Fibroblast of lung (primary cell): ENCODE data around the gene CPSF3. TPM values are rescaled to one million over a fixed set of nuclear protein-coding genes. Genes with fewer than 3 reads are reported as not detected.

Source experiments
- DNase-seq, 2 donors: peaks; one replicate each; pipeline versions ENCODE4 v3.0.0 to v3.0.0-alpha.2; 2010; ENCODE audit warnings: low read depth in 2 of 2
- H2AFZ ChIP-seq: 2 replicates; pipeline ENCODE4 v1.5.1; 2012; ENCODE audit warnings: low read length, control low read depth, inconsistent platforms
- H3K27ac ChIP-seq: 2 replicates; pipeline ENCODE4 v1.5.1; 2011; ENCODE audit warnings: low read length, control low read depth; ENCODE audit not compliant: insufficient read depth
- H3K27me3 ChIP-seq: 2 replicates; pipeline ENCODE4 v1.5.1; 2011; ENCODE audit warnings: mild to moderate bottlenecking, low read length; ENCODE audit not compliant: control insufficient read depth, insufficient read depth
- H3K36me3 ChIP-seq: 2 replicates; pipeline ENCODE4 v1.5.1; 2011; ENCODE audit warnings: low read length; ENCODE audit not compliant: control insufficient read depth, insufficient read depth
- H3K4me1 ChIP-seq: 2 replicates; pipeline ENCODE4 v1.5.1; 2011; ENCODE audit warnings: low read length; ENCODE audit not compliant: control insufficient read depth, insufficient read depth; ENCODE audit errors: extremely low read depth
- H3K4me2 ChIP-seq: 2 replicates; pipeline ENCODE4 v1.5.1; 2011; ENCODE audit warnings: low read length, control low read depth; ENCODE audit not compliant: insufficient read depth; ENCODE audit errors: extremely low read depth
- H3K4me3 ChIP-seq, 4 experiments: fragments of 200-600 bp in 1 of 4; sonication (generic) in 1 of 4; replicated peaks in 1 of 4; 2 replicates each; pipeline ENCODE4 v1.5.1; 2011 to 2016; ENCODE audit warnings: low read length in 4 of 4, low read depth in 3 of 4, mild to moderate bottlenecking in 3 of 4, control low read depth in 2 of 4, inconsistent platforms in 1 of 4, mixed read lengths in 1 of 4; ENCODE audit not compliant: insufficient read depth in 1 of 4; ENCODE audit errors: control extremely low read depth in 1 of 4
- H3K79me2 ChIP-seq: 2 replicates; pipeline ENCODE4 v1.5.1; 2012; ENCODE audit warnings: mild to moderate bottlenecking, low read length, inconsistent platforms; ENCODE audit not compliant: control insufficient read depth, insufficient read depth
- H3K9ac ChIP-seq: 2 replicates; pipeline ENCODE4 v1.5.1; 2011; ENCODE audit warnings: mild to moderate bottlenecking, low read length, control low read depth; ENCODE audit not compliant: insufficient read depth
- H3K9me3 ChIP-seq: 2 replicates; pipeline ENCODE4 v1.5.1; 2012; ENCODE audit warnings: low read depth, low read length; ENCODE audit not compliant: control insufficient read depth, insufficient read depth
- H4K20me1 ChIP-seq: 2 replicates; pipeline ENCODE4 v1.5.1; 2011; ENCODE audit warnings: low read length; ENCODE audit not compliant: control insufficient read depth, insufficient read depth; ENCODE audit errors: extremely low read depth
- EZH2 ChIP-seq: IDR thresholded peaks from 2 replicates; pipeline ENCODE4 v1.5.1; 2012; ENCODE audit warnings: low read length, control low read depth, mild to moderate bottlenecking; ENCODE audit errors: missing control alignments
- polyA plus RNA-seq, 2 donors: library from polyadenylated mRNA; depleted of rRNA in 1 of 2; stranded (reverse) in 1 of 2; unstranded in 1 of 2; fragments of >200 nt; gene quantifications; 2 replicates each; pipeline ENCODE4 v1.2.1, GENCODE V29; 2011 to 2012; ENCODE audit warnings: missing spikeins in 1 of 2
- total RNA-seq: library from RNA; depleted of rRNA; stranded (reverse); fragments of >200 nt; gene quantifications from 2 replicates; pipeline ENCODE4 v1.2.1, GENCODE V29; 2014
- TF ChIP-seq, protein P1 (sequence below), 2 donors: IDR thresholded peaks in 1 of 2; conservative IDR thresholded peaks in 1 of 2; 1 replicate in 1 of 2; 2 replicates in 1 of 2; pipeline ENCODE4 v1.5.1; 2011 to 2012; ENCODE audit warnings: low read length in 2 of 2, control low read depth in 1 of 2, inconsistent platforms in 1 of 2, low read depth in 1 of 2, mild to moderate bottlenecking in 1 of 2

CPSF3 gene
- total and polyA plus RNA-seq, 2 donors (not counting 1 experiment from before 2014, with no cell fraction given): 48.6 to 53.0 TPM

DNA sequence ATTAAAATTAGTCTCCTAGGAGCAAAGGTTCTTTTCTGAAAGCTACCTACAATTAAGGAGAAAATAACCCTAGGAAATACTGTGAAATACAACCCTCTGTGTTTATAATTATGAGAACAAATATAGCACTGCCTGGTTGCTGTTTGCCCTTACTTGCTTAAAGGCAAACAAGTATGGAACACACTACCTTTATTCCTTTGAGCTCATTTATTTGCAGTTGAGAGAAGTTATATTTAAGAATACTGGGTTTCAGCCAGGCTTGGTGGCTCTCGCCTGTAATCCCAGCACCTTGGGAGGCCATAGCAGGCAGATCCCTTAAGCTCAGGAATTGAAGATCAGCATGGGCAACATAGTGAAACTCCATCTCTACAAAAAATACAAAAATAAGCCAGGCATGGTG is 27.8 kb downstream of the CPSF3 start:
- Histone ChIP-seq H3K9me3 (no peaks in the 10 kb centered on the region), H3K36me3 (peaks cover 6% of the 10 kb centered on the region), H3K4me2 (no peak overlapping the region), H3K4me1 (no peaks in the 10 kb centered on the region), H2AFZ (no peak overlapping the region), H3K79me2 (no peaks in the 10 kb centered on the region), H3K4me3 (no peak overlapping the region), H4K20me1 (no peaks in the 10 kb centered on the region), H3K27me3 (no peaks in the 10 kb centered on the region), H3K27ac (no peak overlapping the region), H3K9ac (no peak overlapping the region)
- no peak for DNase-seq
- no peak for TF ChIP-seq EZH2
- TF ChIP-seq, protein P1, sequence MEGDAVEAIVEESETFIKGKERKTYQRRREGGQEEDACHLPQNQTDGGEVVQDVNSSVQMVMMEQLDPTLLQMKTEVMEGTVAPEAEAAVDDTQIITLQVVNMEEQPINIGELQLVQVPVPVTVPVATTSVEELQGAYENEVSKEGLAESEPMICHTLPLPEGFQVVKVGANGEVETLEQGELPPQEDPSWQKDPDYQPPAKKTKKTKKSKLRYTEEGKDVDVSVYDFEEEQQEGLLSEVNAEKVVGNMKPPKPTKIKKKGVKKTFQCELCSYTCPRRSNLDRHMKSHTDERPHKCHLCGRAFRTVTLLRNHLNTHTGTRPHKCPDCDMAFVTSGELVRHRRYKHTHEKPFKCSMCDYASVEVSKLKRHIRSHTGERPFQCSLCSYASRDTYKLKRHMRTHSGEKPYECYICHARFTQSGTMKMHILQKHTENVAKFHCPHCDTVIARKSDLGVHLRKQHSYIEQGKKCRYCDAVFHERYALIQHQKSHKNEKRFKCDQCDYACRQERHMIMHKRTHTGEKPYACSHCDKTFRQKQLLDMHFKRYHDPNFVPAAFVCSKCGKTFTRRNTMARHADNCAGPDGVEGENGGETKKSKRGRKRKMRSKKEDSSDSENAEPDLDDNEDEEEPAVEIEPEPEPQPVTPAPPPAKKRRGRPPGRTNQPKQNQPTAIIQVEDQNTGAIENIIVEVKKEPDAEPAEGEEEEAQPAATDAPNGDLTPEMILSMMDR (conservative IDR thresholded peaks at IDR 0.05 in 1 of 2, IDR thresholded peaks at IDR 0.05 in 1 of 2; ENCODE audit: low read depth in 1 of 2, low read length in 2 of 2): no peak

DNA sequence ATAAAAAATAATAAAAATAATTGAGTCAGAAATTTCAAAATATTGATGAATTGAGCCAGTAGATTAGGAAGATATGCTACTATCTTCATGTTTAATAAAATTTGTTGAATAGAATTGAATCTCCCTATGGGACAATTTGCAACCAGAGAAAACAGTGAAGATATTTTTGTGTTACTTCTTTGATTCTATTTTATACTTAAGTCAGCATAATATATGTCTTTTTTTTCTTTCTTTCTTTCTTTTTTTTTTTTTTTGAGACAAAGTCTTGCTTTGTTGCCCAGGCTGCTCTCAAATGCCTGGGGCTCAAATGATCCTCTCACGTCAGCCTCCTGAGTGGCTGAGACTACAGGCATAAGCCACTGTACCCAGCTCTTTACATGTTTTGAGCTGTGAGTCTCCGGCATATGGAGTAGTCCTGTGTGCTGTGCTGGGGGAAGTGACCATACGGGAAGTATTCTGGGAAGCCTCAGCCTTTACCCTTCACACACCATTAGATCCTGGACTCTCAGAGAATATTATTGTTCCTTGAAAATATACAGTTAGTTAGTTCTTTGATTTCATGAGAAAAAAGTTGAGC is 37.1 kb downstream of the CPSF3 start:
- no peak overlapping the region for H3K4me2 ChIP-seq
- H3K9ac ChIP-seq: no peak overlapping the region
- no peak overlapping the region for H2AFZ ChIP-seq
- H4K20me1 ChIP-seq: no peaks in the 10 kb centered on the region
- H3K4me1 ChIP-seq: no peaks in the 10 kb centered on the region
- peaks cover 2% of the 10 kb centered on the region for H3K36me3 ChIP-seq
- H3K27me3 ChIP-seq: no peaks in the 10 kb centered on the region
- no peak overlapping the region for H3K27ac ChIP-seq
- no peak overlapping the region for H3K4me3 ChIP-seq
- no peak for DNase-seq
- H3K9me3 ChIP-seq: no peaks in the 10 kb centered on the region
- TF ChIP-seq, protein P1 (conservative IDR thresholded peaks at IDR 0.05 in 1 of 2, IDR thresholded peaks at IDR 0.05 in 1 of 2; ENCODE audit: low read depth in 1 of 2, low read length in 2 of 2): no peak
- no peak for TF ChIP-seq EZH2
- H3K79me2 ChIP-seq: no peaks in the 10 kb centered on the region

DNA sequence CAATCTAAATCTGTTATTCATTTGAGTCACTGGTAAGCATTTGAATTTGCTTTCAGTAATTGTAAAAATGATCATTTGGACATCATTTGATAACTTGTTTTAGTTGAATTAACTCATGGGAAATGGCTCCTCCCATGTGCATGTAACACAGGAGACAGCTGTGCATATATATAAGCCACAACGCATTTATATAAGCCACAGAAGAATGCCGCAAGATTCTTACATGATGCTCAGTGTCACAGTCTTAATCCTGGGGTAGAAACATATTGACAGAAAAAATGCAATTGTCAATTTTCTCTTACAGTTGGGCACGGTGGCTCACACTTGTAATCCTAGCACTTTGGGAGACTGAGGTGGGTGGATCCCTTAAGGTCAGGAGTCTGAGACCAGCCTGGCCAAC is 37.6 kb downstream of the CPSF3 start:
- DNase-seq: no peak
- peaks cover 3% of the 10 kb centered on the region for H3K36me3 ChIP-seq
- no peaks in the 10 kb centered on the region for H3K4me1 ChIP-seq

More for the DNA sequence above, 37.6 kb downstream of the CPSF3 start:
- Histone ChIP-seq H3K27me3 (no peaks in the 10 kb centered on the region), H3K4me2 (no peak overlapping the region), H3K9ac (no peak overlapping the region), H3K4me3 (no peak overlapping the region), H4K20me1 (no peaks in the 10 kb centered on the region), H2AFZ (no peak overlapping the region), H3K27ac (no peak overlapping the region), H3K9me3 (no peaks in the 10 kb centered on the region), H3K79me2 (no peaks in the 10 kb centered on the region)
- TF ChIP-seq, protein P1 (conservative IDR thresholded peaks at IDR 0.05 in 1 of 2, IDR thresholded peaks at IDR 0.05 in 1 of 2; ENCODE audit: low read depth in 1 of 2, low read length in 2 of 2): no peak
- no peak for TF ChIP-seq EZH2
